ENCODE results near the gene SH3GL3. TPM values are rescaled to one million over a fixed set of nuclear protein-coding genes. Genes with fewer than 3 reads are reported as not detected.

Gene SH3GL3
- polyA plus RNA-seq, 1 of the 3 experiments (the other 2 are of a cell fraction): not detected

- H3F3A ChIP-seq (replicated peaks; ENCODE audit: insufficient read depth): no peaks in the 10 kb centered on the region
- ChIA-PET CTCF (no interaction called here), POLR2A (no interaction called here)
- no peak overlapping the region for H3K4me2 ChIP-seq
- H3K27me3 ChIP-seq (ENCODE audit: insufficient read depth): no peaks in the 10 kb centered on the region
- no peaks in the 10 kb centered on the region for H3K79me2 ChIP-seq (ENCODE audit: insufficient read depth)
- no peak overlapping the region for H3K27ac ChIP-seq (ENCODE audit: low read depth in 2 of 2, low read length in 1 of 2)
- H2AFZ ChIP-seq (ENCODE audit: low read depth): no peak overlapping the region
- 11% methylated on average over 1 of the region's 1 CpG for WGBS (ENCODE audit: low lambda C conversion rate)
- H3K9ac ChIP-seq: no peak overlapping the region
- H3K4me1 ChIP-seq (ENCODE audit: control insufficient read depth in 1 of 2, insufficient read depth in 2 of 2, low read depth in 1 of 2, low read length in 1 of 2): no peaks in the 10 kb centered on the region
- H3K9me3 ChIP-seq: no peaks in the 10 kb centered on the region
- no peaks in the 10 kb centered on the region for H3K9me2 ChIP-seq
- H4K20me1 ChIP-seq (ENCODE audit: insufficient read depth): no peaks in the 10 kb centered on the region
- DNase-seq: no peak
- H3K36me3 ChIP-seq (replicated peaks in 1 of 2; ENCODE audit: control insufficient read depth in 1 of 2, insufficient read depth in 2 of 2, low read length in 1 of 2): no peaks in the 10 kb centered on the region
- no peak overlapping the region for H3K4me3 ChIP-seq (ENCODE audit: low read depth in 2 of 2, low read length in 1 of 2)
- TF ChIP-seq, protein P1, sequence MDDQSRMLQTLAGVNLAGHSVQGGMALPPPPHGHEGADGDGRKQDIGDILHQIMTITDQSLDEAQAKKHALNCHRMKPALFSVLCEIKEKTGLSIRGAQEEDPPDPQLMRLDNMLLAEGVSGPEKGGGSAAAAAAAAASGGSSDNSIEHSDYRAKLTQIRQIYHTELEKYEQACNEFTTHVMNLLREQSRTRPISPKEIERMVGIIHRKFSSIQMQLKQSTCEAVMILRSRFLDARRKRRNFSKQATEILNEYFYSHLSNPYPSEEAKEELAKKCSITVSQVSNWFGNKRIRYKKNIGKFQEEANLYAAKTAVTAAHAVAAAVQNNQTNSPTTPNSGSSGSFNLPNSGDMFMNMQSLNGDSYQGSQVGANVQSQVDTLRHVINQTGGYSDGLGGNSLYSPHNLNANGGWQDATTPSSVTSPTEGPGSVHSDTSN (IDR thresholded peaks at IDR 0.05): no peak
- TF ChIP-seq MXI1 (IDR thresholded peaks at IDR 0.05; ENCODE audit: low read depth, low read length): no peak
- no peak for TF ChIP-seq ZBTB33 (IDR thresholded peaks at IDR 0.05; ENCODE audit: borderline replicate concordance, low read depth)
- no peak for TF ChIP-seq MEF2A (IDR thresholded peaks at IDR 0.05; ENCODE audit: borderline replicate concordance, low read depth)
- TF ChIP-seq CTCF (IDR thresholded peaks at IDR 0.05): no peak
- no peak for TF ChIP-seq GABPA (IDR thresholded peaks at IDR 0.05; ENCODE audit: low read depth)
- no peak for TF ChIP-seq NFIC (IDR thresholded peaks at IDR 0.05; ENCODE audit: borderline replicate concordance)
- no peak for TF ChIP-seq SIN3A (IDR thresholded peaks at IDR 0.05; ENCODE audit: borderline replicate concordance, low read depth, low read length)
- TF ChIP-seq, protein P2, sequence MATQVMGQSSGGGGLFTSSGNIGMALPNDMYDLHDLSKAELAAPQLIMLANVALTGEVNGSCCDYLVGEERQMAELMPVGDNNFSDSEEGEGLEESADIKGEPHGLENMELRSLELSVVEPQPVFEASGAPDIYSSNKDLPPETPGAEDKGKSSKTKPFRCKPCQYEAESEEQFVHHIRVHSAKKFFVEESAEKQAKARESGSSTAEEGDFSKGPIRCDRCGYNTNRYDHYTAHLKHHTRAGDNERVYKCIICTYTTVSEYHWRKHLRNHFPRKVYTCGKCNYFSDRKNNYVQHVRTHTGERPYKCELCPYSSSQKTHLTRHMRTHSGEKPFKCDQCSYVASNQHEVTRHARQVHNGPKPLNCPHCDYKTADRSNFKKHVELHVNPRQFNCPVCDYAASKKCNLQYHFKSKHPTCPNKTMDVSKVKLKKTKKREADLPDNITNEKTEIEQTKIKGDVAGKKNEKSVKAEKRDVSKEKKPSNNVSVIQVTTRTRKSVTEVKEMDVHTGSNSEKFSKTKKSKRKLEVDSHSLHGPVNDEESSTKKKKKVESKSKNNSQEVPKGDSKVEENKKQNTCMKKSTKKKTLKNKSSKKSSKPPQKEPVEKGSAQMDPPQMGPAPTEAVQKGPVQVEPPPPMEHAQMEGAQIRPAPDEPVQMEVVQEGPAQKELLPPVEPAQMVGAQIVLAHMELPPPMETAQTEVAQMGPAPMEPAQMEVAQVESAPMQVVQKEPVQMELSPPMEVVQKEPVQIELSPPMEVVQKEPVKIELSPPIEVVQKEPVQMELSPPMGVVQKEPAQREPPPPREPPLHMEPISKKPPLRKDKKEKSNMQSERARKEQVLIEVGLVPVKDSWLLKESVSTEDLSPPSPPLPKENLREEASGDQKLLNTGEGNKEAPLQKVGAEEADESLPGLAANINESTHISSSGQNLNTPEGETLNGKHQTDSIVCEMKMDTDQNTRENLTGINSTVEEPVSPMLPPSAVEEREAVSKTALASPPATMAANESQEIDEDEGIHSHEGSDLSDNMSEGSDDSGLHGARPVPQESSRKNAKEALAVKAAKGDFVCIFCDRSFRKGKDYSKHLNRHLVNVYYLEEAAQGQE (IDR thresholded peaks at IDR 0.05; ENCODE audit: low read depth, low read length): no peak
- TF ChIP-seq NRF1 (IDR thresholded peaks at IDR 0.05; ENCODE audit: low read depth, low read length): no peak
- no peak for TF ChIP-seq FOXM1 (IDR thresholded peaks at IDR 0.05; ENCODE audit: low read depth)
Measured at GRCh38 chr15:83483612-83484011, 36.5 kb downstream of the SH3GL3 start.

All from SK-N-SH (cell line).